ENCODE data around the gene ITGB6.

DNA sequence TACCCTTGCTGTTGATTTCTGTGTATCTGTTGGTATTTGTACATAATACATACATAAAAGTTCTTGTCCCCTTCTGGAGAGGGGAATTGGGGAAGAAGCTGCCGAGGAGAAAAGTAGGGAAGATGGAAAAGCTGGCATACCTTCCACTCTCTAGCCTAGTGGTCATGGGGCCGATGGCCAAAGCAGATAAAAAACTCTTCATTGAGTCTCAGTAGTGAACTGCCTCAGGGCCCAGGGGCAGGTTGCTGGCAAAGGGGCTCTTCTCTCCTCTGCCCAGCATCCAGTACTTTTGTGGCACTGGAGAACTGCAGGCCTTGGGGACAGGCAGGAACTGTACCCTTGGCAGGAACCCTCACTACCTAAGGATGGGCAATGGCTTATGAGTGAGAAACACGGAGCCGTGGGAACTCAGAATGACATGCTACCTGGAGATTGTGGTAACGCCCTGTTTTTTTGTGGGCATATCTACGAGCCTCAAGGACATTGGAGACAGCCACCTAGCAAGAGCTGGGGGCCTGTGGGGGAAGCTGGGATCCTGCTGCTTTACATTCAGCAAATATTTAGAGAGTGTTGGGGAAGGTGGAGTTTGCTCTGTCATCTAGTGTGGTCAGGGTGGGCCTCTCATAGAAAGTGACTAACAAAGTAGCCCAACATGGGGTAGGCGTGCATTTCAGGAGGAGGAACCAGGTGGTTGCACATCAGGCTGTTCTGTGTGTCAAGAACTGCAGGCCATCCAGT lies 22.6 kb upstream of the ITGB6 start:
- TF ChIP-seq POLR2A (IDR thresholded peaks at IDR 0.05; ENCODE audit: low read depth, low read length) (no peak), RAD21 (IDR thresholded peaks at IDR 0.05; ENCODE audit: low read length) (no peak), NFE2L2 (IDR thresholded peaks at IDR 0.05; ENCODE audit: low read depth, low read length) (no peak), FOS (IDR thresholded peaks at IDR 0.05; ENCODE audit: low read depth, low read length) (no peak), MAZ (IDR thresholded peaks at IDR 0.05; ENCODE audit: borderline replicate concordance, low read depth, low read length) (no peak), CHD1 (IDR thresholded peaks at IDR 0.05; ENCODE audit: low read depth, low read length) (no peak), RCOR1 (IDR thresholded peaks at IDR 0.05; ENCODE audit: insufficient replicate concordance, low read length) (no peak), CEBPB (IDR thresholded peaks at IDR 0.05; ENCODE audit: low read depth, low read length) (no peak), MAFK (IDR thresholded peaks at IDR 0.05; ENCODE audit: low read depth, low read length) (no peak), RFX5 (IDR thresholded peaks at IDR 0.05; ENCODE audit: low read depth, low read length) (no peak), MXI1 (IDR thresholded peaks at IDR 0.05; ENCODE audit: borderline replicate concordance, low read depth, low read length) (no peak)
- TF ChIP-seq, protein P1, sequence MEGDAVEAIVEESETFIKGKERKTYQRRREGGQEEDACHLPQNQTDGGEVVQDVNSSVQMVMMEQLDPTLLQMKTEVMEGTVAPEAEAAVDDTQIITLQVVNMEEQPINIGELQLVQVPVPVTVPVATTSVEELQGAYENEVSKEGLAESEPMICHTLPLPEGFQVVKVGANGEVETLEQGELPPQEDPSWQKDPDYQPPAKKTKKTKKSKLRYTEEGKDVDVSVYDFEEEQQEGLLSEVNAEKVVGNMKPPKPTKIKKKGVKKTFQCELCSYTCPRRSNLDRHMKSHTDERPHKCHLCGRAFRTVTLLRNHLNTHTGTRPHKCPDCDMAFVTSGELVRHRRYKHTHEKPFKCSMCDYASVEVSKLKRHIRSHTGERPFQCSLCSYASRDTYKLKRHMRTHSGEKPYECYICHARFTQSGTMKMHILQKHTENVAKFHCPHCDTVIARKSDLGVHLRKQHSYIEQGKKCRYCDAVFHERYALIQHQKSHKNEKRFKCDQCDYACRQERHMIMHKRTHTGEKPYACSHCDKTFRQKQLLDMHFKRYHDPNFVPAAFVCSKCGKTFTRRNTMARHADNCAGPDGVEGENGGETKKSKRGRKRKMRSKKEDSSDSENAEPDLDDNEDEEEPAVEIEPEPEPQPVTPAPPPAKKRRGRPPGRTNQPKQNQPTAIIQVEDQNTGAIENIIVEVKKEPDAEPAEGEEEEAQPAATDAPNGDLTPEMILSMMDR (conservative IDR thresholded peaks at IDR 0.05; ENCODE audit: low read depth, low read length), result no peak
- TF ChIP-seq, protein P2, sequence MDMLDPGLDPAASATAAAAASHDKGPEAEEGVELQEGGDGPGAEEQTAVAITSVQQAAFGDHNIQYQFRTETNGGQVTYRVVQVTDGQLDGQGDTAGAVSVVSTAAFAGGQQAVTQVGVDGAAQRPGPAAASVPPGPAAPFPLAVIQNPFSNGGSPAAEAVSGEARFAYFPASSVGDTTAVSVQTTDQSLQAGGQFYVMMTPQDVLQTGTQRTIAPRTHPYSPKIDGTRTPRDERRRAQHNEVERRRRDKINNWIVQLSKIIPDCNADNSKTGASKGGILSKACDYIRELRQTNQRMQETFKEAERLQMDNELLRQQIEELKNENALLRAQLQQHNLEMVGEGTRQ (IDR thresholded peaks at IDR 0.05; ENCODE audit: low read depth, low read length), result no peak
- TF ChIP-seq, protein P3, sequence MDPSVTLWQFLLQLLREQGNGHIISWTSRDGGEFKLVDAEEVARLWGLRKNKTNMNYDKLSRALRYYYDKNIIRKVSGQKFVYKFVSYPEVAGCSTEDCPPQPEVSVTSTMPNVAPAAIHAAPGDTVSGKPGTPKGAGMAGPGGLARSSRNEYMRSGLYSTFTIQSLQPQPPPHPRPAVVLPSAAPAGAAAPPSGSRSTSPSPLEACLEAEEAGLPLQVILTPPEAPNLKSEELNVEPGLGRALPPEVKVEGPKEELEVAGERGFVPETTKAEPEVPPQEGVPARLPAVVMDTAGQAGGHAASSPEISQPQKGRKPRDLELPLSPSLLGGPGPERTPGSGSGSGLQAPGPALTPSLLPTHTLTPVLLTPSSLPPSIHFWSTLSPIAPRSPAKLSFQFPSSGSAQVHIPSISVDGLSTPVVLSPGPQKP (IDR thresholded peaks at IDR 0.05; ENCODE audit: borderline replicate concordance, low read depth, low read length), result no peak
